ENCODE measurements around the gene MTMR2. TPM values are rescaled to one million over a fixed set of nuclear protein-coding genes. Genes with fewer than 3 reads are reported as not detected.

The MTMR2 gene
- total RNA-seq, 1 experiment from 2014 or later, result 75.2 TPM

DNA sequence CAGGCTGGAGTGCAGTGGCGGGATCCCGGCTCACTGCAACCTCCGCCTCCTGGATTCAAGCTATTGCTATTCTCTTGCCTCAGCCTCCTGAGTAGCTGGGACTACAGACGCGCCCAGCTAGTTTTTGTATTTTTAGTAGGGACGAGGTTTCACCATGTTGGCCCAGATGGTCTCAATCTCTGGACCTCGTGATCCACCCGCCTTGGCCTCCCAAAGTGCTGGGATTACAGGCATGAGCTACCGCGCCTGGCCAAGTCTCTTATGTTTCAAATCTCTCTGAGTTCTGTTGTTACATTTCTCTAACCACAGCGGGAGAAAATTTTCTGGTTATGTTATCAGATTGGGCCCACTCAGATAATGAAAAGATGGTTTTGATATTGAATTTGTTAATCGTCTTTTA is 123.5 kb downstream of the MTMR2 start:
- TF ChIP-seq, protein P1, sequence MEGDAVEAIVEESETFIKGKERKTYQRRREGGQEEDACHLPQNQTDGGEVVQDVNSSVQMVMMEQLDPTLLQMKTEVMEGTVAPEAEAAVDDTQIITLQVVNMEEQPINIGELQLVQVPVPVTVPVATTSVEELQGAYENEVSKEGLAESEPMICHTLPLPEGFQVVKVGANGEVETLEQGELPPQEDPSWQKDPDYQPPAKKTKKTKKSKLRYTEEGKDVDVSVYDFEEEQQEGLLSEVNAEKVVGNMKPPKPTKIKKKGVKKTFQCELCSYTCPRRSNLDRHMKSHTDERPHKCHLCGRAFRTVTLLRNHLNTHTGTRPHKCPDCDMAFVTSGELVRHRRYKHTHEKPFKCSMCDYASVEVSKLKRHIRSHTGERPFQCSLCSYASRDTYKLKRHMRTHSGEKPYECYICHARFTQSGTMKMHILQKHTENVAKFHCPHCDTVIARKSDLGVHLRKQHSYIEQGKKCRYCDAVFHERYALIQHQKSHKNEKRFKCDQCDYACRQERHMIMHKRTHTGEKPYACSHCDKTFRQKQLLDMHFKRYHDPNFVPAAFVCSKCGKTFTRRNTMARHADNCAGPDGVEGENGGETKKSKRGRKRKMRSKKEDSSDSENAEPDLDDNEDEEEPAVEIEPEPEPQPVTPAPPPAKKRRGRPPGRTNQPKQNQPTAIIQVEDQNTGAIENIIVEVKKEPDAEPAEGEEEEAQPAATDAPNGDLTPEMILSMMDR (IDR thresholded peaks at IDR 0.05; ENCODE audit: insufficient read depth in 1 of 2, low read depth in 1 of 2, low read length in 1 of 2, severe bottlenecking in 1 of 2, unreplicated experiment in 1 of 2), result no peak
- Histone ChIP-seq H3K4me3 (ENCODE audit: low read depth, low read length) (no peak overlapping the region), H3K27me3 (replicated peaks; ENCODE audit: control insufficient read depth, insufficient read depth, low read length) (no peaks in the 10 kb centered on the region), H3K9me3 (no peaks in the 10 kb centered on the region), H3K36me3 (ENCODE audit: control insufficient read depth, insufficient read depth, low read length) (peaks cover 1% of the 10 kb centered on the region; the same call in 1 of the 2 replicates), H3K4me1 (no peaks in the 10 kb centered on the region)
- no peaks in the 10 kb centered on the region for H3K9me3 Mint-ChIP-seq (ENCODE audit: unreplicated experiment)
- no peaks in the 10 kb centered on the region for H3K4me1 Mint-ChIP-seq (ENCODE audit: low read depth, unreplicated experiment)
- H3K36me3 Mint-ChIP-seq (ENCODE audit: insufficient read depth, unreplicated experiment), result peaks cover 35% of the 10 kb centered on the region
- no TSS peak for BruUV-seq (replicated peaks)
- CTCF ChIA-PET, result interaction anchor here (0.9 kb wide), 1 partner anchor 543 kb away, joined by 3 read pairs; the partner anchor contains the start of gene MAML2
- no peak for DNase-seq
- POLR2A ChIA-PET, result no interaction called here
- H3K27me3 Mint-ChIP-seq (ENCODE audit: insufficient read depth, unreplicated experiment), result no peaks in the 10 kb centered on the region
- intact Hi-C loops (cut with micrococcal nuclease; ENCODE audit: unreplicated experiment), result no loop called here
- no peak overlapping the region for H3K4me3 Mint-ChIP-seq (ENCODE audit: unreplicated experiment)
- no peak overlapping the region for H3K27ac Mint-ChIP-seq (ENCODE audit: unreplicated experiment)

DNA sequence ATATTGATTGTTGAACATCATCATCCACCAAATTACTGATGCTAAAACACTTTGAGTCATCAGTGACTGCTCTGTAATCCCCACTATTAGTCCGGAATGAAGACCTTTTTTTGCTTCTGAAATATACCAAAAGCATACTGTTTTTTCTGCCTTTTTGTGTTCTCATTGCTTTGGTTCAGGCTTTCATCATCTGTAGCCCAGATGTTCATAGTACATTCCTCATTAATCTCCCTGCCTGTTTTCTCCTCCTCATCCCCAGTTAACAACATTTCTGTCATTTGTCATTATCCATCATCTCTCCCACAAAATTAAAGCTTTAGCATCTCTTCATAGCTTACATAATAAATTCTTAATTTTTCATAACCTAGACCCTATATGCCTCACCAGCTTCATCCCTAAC is 124.4 kb downstream of the MTMR2 start:
- H3K36me3 Mint-ChIP-seq (ENCODE audit: insufficient read depth, unreplicated experiment), result peaks cover 35% of the 10 kb centered on the region
- POLR2A ChIA-PET, result no interaction called here
- TF ChIP-seq, protein P1 (IDR thresholded peaks at IDR 0.05; ENCODE audit: insufficient read depth in 1 of 2, low read depth in 1 of 2, low read length in 1 of 2, severe bottlenecking in 1 of 2, unreplicated experiment in 1 of 2), result no peak
- intact Hi-C loops (cut with micrococcal nuclease; ENCODE audit: unreplicated experiment), result no loop called here
- Histone ChIP-seq H3K27me3 (replicated peaks; ENCODE audit: control insufficient read depth, insufficient read depth, low read length) (no peaks in the 10 kb centered on the region), H3K4me3 (ENCODE audit: low read depth, low read length) (no peak overlapping the region), H3K4me1 (no peaks in the 10 kb centered on the region), H3K36me3 (ENCODE audit: control insufficient read depth, insufficient read depth, low read length) (peaks cover 1% of the 10 kb centered on the region; the same call in 1 of the 2 replicates), H3K9me3 (no peaks in the 10 kb centered on the region)
- CTCF ChIA-PET, result interaction anchor here (0.6 to 0.8 kb wide), 2 partner anchors 8 to 544 kb away, joined by 3 to 5 read pairs; no protein-coding TSS in a partner anchor
- H3K9me3 Mint-ChIP-seq (ENCODE audit: unreplicated experiment), result no peaks in the 10 kb centered on the region
- no peak overlapping the region for H3K4me3 Mint-ChIP-seq (ENCODE audit: unreplicated experiment)
- no peak overlapping the region for H3K27ac Mint-ChIP-seq (ENCODE audit: unreplicated experiment)
- no TSS peak for BruUV-seq (replicated peaks)
- no peaks in the 10 kb centered on the region for H3K27me3 Mint-ChIP-seq (ENCODE audit: insufficient read depth, unreplicated experiment)
- no peak for DNase-seq
- no peaks in the 10 kb centered on the region for H3K4me1 Mint-ChIP-seq (ENCODE audit: low read depth, unreplicated experiment)

DNA sequence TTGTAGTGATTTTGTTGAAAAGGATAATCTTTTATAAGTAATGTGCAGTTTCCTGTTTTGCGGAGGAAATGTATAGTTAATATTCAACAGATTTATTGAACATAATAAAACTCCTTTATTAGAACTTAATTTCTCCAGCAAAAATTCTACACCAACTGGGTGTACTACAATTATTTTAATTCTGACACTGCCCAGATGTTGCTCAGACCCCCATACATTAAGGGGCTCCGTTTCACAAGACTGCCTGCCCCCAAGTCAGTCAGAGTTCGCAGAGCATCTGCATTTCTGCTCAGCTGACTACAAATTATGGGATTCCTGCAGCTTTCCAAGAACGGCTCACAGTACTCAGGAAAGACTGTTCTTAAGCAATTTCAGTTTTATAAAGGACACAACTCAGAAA is 127.4 kb downstream of the MTMR2 start:
- BruUV-seq (replicated peaks), result no TSS peak
- Mint-ChIP-seq H3K4me3 (ENCODE audit: unreplicated experiment) (no peak overlapping the region), H3K27me3 (ENCODE audit: insufficient read depth, unreplicated experiment) (no peaks in the 10 kb centered on the region), H3K9me3 (ENCODE audit: unreplicated experiment) (no peaks in the 10 kb centered on the region), H3K36me3 (ENCODE audit: insufficient read depth, unreplicated experiment) (peaks cover 10% of the 10 kb centered on the region), H3K27ac (ENCODE audit: unreplicated experiment) (no peak overlapping the region), H3K4me1 (ENCODE audit: low read depth, unreplicated experiment) (peaks cover 13% of the 10 kb centered on the region)
- intact Hi-C loops (cut with micrococcal nuclease; ENCODE audit: unreplicated experiment), result no loop called here
- H3K9me3 ChIP-seq, result no peaks in the 10 kb centered on the region
- no peaks in the 10 kb centered on the region for H3K36me3 ChIP-seq (ENCODE audit: control insufficient read depth, insufficient read depth, low read length)
- 0 out of 2 replicates have a peak, but pooled peaks cover 10% of the 10 kb centered on the region for H3K4me1 ChIP-seq
- POLR2A ChIA-PET, result no interaction called here
- H3K27me3 ChIP-seq (replicated peaks; ENCODE audit: control insufficient read depth, insufficient read depth, low read length), result no peaks in the 10 kb centered on the region
- CTCF ChIA-PET, result no interaction called here
- DNase-seq, result no peak
- TF ChIP-seq, protein P1 (IDR thresholded peaks at IDR 0.05; ENCODE audit: insufficient read depth in 1 of 2, low read depth in 1 of 2, low read length in 1 of 2, severe bottlenecking in 1 of 2, unreplicated experiment in 1 of 2), result no peak
- H3K4me3 ChIP-seq (ENCODE audit: low read depth, low read length), result no peak overlapping the region
